ENCODE data around the gene CHRNB2.

The CHRNB2 gene

GRCh38 chr1:154567386-154568156 is at the start of gene CHRNB2:
CHRNB2 (plus strand) TSS chr1:154567778; CDS start chr1:154568045, 267 bp downstream.
- H3K4me3 ChIP-seq (ENCODE audit: low read length): no peak within 1 kb of the TSS
- H3K4me1 ChIP-seq (ENCODE audit: low read length): no peaks in the 10 kb centered on the region
- no peaks in the 10 kb centered on the region for H3K9me2 ChIP-seq (replicated peaks; ENCODE audit: insufficient read depth, low read length)
- TF ChIP-seq CTCF (IDR thresholded peaks at IDR 0.05; ENCODE audit: low read length) (no peak), EZH2phosphoT487 (IDR thresholded peaks at IDR 0.05; ENCODE audit: low read length) (no peak), EZH2 (optimal IDR thresholded peaks at IDR 0.05; ENCODE audit: low read depth, low read length) (no peak)
- no peaks in the 10 kb centered on the region for H3K79me2 ChIP-seq (ENCODE audit: low read length)
- H3K36me3 ChIP-seq (replicated peaks; ENCODE audit: insufficient read depth, low read length): no peaks in the 10 kb centered on the region
- H3K9me3 ChIP-seq (replicated peaks; ENCODE audit: insufficient read depth, low read length): no peaks in the 10 kb centered on the region
- peak; percentile 83 for DNase-seq
- H3K9ac ChIP-seq (ENCODE audit: low read length): no peak within 1 kb of the TSS
- peak within 1 kb of the TSS; percentile 68; the same call in 1 of the 2 replicates for H3K4me2 ChIP-seq (ENCODE audit: low read depth, low read length)
- H3K27ac ChIP-seq (ENCODE audit: low read length): no peak within 1 kb of the TSS
- H4K20me1 ChIP-seq (ENCODE audit: insufficient read depth, low read length): no peaks in the 10 kb centered on the region
- no peak within 1 kb of the TSS for H2AFZ ChIP-seq (ENCODE audit: low read length)
- H3F3A ChIP-seq (ENCODE audit: insufficient read depth, low read length): no peaks in the 10 kb centered on the region
- peaks cover 54% of the 10 kb centered on the region for H3K27me3 ChIP-seq (replicated peaks; ENCODE audit: insufficient read depth, low read length)

GRCh38 chr1:154519591-154519991 is 48.0 kb upstream of the CHRNB2 start:
- no peaks in the 10 kb centered on the region for H3K79me2 ChIP-seq (ENCODE audit: low read length)
- peak overlapping the region; percentile 7; the same call in 1 of the 2 replicates for H3K27ac ChIP-seq (ENCODE audit: low read length)
- peaks cover 6% of the 10 kb centered on the region for H3F3A ChIP-seq (ENCODE audit: insufficient read depth, low read length)
- H3K27me3 ChIP-seq (replicated peaks; ENCODE audit: insufficient read depth, low read length): no peaks in the 10 kb centered on the region
- no peaks in the 10 kb centered on the region for H4K20me1 ChIP-seq (ENCODE audit: insufficient read depth, low read length)
- no peak overlapping the region for H2AFZ ChIP-seq (ENCODE audit: low read length)
- no peaks in the 10 kb centered on the region for H3K36me3 ChIP-seq (replicated peaks; ENCODE audit: insufficient read depth, low read length)
- H3K9me3 ChIP-seq (replicated peaks; ENCODE audit: insufficient read depth, low read length): no peaks in the 10 kb centered on the region
- H3K9ac ChIP-seq (ENCODE audit: low read length): no peak overlapping the region
- H3K9me2 ChIP-seq (replicated peaks; ENCODE audit: insufficient read depth, low read length): no peaks in the 10 kb centered on the region
- peaks cover 23% of the 10 kb centered on the region for H3K4me1 ChIP-seq (ENCODE audit: low read length)
- peak; percentile 27 for DNase-seq
- H3K4me3 ChIP-seq (ENCODE audit: low read length): no peak overlapping the region
- H3K4me2 ChIP-seq (ENCODE audit: low read depth, low read length): peak overlapping the region; percentile 80
- TF ChIP-seq EZH2phosphoT487 (IDR thresholded peaks at IDR 0.05; ENCODE audit: low read length) (no peak), CTCF (IDR thresholded peaks at IDR 0.05; ENCODE audit: low read length) (no peak), EZH2 (optimal IDR thresholded peaks at IDR 0.05; ENCODE audit: low read depth, low read length) (no peak)

- H3K9me3 ChIP-seq (replicated peaks; ENCODE audit: insufficient read depth, low read length): no peaks in the 10 kb centered on the region
- no peaks in the 10 kb centered on the region for H3K79me2 ChIP-seq (ENCODE audit: low read length)
- DNase-seq: peak; percentile 26
- H2AFZ ChIP-seq (ENCODE audit: low read length): no peak overlapping the region
- TF ChIP-seq CTCF (IDR thresholded peaks at IDR 0.05; ENCODE audit: low read length) (no peak), EZH2 (optimal IDR thresholded peaks at IDR 0.05; ENCODE audit: low read depth, low read length) (no peak)
- no peaks in the 10 kb centered on the region for H3K9me2 ChIP-seq (replicated peaks; ENCODE audit: insufficient read depth, low read length)
- H3K9ac ChIP-seq (ENCODE audit: low read length): no peak overlapping the region
- H3K36me3 ChIP-seq (replicated peaks; ENCODE audit: insufficient read depth, low read length): no peaks in the 10 kb centered on the region
- H3F3A ChIP-seq (ENCODE audit: insufficient read depth, low read length): peaks cover 6% of the 10 kb centered on the region
- H3K4me3 ChIP-seq (ENCODE audit: low read length): no peak overlapping the region
- no peak overlapping the region for H3K4me2 ChIP-seq (ENCODE audit: low read depth, low read length)
- no peaks in the 10 kb centered on the region for H3K27me3 ChIP-seq (replicated peaks; ENCODE audit: insufficient read depth, low read length)
- no peak overlapping the region; the same call in 1 of the 2 replicates for H3K27ac ChIP-seq (ENCODE audit: low read length)
- no peaks in the 10 kb centered on the region for H4K20me1 ChIP-seq (ENCODE audit: insufficient read depth, low read length)
- peaks cover 23% of the 10 kb centered on the region for H3K4me1 ChIP-seq (ENCODE audit: low read length)
Observed at GRCh38 chr1:154520333-154520732, 47.2 kb upstream of the CHRNB2 start.

All from MM.1S (cell line).